ENCODE measurements around the gene HHAT.

DNA sequence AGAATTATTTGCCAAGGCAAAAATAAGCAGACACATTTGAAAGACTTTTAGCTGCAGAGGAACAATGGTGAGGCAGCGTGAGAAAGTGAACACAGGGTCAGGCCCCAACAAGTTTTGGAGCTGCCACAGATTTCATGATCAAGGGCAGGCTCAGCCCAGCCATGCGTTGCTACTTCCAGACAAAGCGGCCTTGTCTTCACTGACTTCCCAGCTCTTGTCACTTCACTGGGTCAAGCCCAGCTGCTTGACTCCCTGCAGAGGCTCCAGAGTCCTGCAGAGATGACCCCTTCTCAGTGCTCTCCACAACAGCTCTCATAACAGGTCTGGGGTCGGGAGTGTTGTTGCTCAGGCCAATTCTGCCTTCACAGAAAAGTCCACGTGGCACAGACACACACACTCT lies 35.8 kb downstream of the HHAT start:
- TF ChIP-seq, protein P1, sequence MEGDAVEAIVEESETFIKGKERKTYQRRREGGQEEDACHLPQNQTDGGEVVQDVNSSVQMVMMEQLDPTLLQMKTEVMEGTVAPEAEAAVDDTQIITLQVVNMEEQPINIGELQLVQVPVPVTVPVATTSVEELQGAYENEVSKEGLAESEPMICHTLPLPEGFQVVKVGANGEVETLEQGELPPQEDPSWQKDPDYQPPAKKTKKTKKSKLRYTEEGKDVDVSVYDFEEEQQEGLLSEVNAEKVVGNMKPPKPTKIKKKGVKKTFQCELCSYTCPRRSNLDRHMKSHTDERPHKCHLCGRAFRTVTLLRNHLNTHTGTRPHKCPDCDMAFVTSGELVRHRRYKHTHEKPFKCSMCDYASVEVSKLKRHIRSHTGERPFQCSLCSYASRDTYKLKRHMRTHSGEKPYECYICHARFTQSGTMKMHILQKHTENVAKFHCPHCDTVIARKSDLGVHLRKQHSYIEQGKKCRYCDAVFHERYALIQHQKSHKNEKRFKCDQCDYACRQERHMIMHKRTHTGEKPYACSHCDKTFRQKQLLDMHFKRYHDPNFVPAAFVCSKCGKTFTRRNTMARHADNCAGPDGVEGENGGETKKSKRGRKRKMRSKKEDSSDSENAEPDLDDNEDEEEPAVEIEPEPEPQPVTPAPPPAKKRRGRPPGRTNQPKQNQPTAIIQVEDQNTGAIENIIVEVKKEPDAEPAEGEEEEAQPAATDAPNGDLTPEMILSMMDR (IDR thresholded peaks at IDR 0.05) = no peak
- TF ChIP-seq POLR2A (IDR thresholded peaks at IDR 0.05) (no peak), EP300 (IDR thresholded peaks at IDR 0.05; ENCODE audit: low read depth) (no peak)

Data from transverse colon (tissue), 3 donors.